Islet of Langerhans (tissue), 1 donor: ENCODE results near the gene GLOD5.

ENCODE experiments used
- FAIRE-seq: peaks from one replicate; lab custom pipeline; 2011; peaks lifted over from hg19 to GRCh38; lab: Jason Lieb, UNC

GLOD5 gene

GRCh38 chrX:48754238-48754637, 7.3 kb upstream of the GLOD5 start:
- no peak for FAIRE-seq

GRCh38 chrX:48769230-48769629, 7.7 kb downstream of the GLOD5 start:
- FAIRE-seq = no peak

GRCh38 chrX:48770296-48770695, 8.7 kb downstream of the GLOD5 start:
- no peak for FAIRE-seq

- no peak for FAIRE-seq
These were observed 11.1 kb downstream of the GLOD5 start for GRCh38 chrX:48772602-48773001.

- no peak for FAIRE-seq
These were observed 15.4 kb downstream of the GLOD5 start for GRCh38 chrX:48776818-48777439.

GRCh38 chrX:48779399-48779798, 17.9 kb downstream of the GLOD5 start:
- no peak for FAIRE-seq

- FAIRE-seq = no peak
These were observed 20.2 kb downstream of the GLOD5 start for GRCh38 chrX:48781705-48782104.

GRCh38 chrX:48782216-48782615, 20.7 kb downstream of the GLOD5 start:
- no peak for FAIRE-seq

GRCh38 chrX:48782795-48783194, 21.2 kb downstream of the GLOD5 start:
- FAIRE-seq = no peak

GRCh38 chrX:48784726-48785125, 23.2 kb downstream of the GLOD5 start:
- FAIRE-seq = no peak

GRCh38 chrX:48785186-48785539, 23.6 kb downstream of the GLOD5 start:
- no peak for FAIRE-seq

- no peak for FAIRE-seq
These were observed 24.1 kb downstream of the GLOD5 start for GRCh38 chrX:48785540-48786214.

- FAIRE-seq = no peak
These were observed 24.8 kb downstream of the GLOD5 start, which contains the start of gene GATA1 for GRCh38 chrX:48786341-48786800. TSS of gene GATA1 (plus strand) at chrX:48786590. CDS start at chrX:48791110, 4,520 bp downstream.

- FAIRE-seq = no peak
These were observed 25.4 kb downstream of the GLOD5 start for GRCh38 chrX:48786825-48787504.

- no peak for FAIRE-seq
These were observed 26.2 kb downstream of the GLOD5 start for GRCh38 chrX:48787505-48788443.

GRCh38 chrX:48789366-48790220, 28.0 kb downstream of the GLOD5 start:
- no peak for FAIRE-seq

GRCh38 chrX:48790477-48790876, 28.9 kb downstream of the GLOD5 start:
- no peak for FAIRE-seq

- FAIRE-seq = no peak
These were observed 29.7 kb downstream of the GLOD5 start for GRCh38 chrX:48791063-48791820.

- no peak for FAIRE-seq
These were observed 30.7 kb downstream of the GLOD5 start for GRCh38 chrX:48792219-48792618.

- no peak for FAIRE-seq
These were observed 32.4 kb downstream of the GLOD5 start for GRCh38 chrX:48793935-48794334.
